ENCODE data around the gene RABEPK. TPM values are rescaled to one million over a fixed set of nuclear protein-coding genes. Genes with fewer than 3 reads are reported as not detected.
A peak's percentile ranks its signal among the peaks of the same experiment; 100 is the strongest.

RABEPK gene
- total and polyA plus RNA-seq, 10 of the 15 experiments (the other 5 are each of a cell fraction or from before 2014, with no cell fraction given), result 26.9 to 59.8 (median 39.4) TPM

GRCh38 chr9:125261501-125262293 is 61.4 kb downstream of the RABEPK start, which contains the start of gene GAPVD1 (continued):
- TF ChIP-seq HDAC2 (IDR thresholded peaks at IDR 0.05) (no peak), DPF2 (IDR thresholded peaks at IDR 0.05) (peak; percentile 78), RELB (IDR thresholded peaks at IDR 0.05; ENCODE audit: low read depth) (0 out of 2 replicates have a peak, but pooled peaks have one; percentile 64), ZNF622 (IDR thresholded peaks at IDR 0.05) (no peak), STAT3 (IDR thresholded peaks at IDR 0.05; ENCODE audit: low read depth, low read length) (0 out of 2 replicates have a peak, but pooled peaks have one; percentile 40), HDAC6 (IDR thresholded peaks at IDR 0.05; ENCODE audit: unreplicated experiment) (peak; percentile 23), SMAD5 (IDR thresholded peaks at IDR 0.05; ENCODE audit: low read depth) (peak; percentile 66), ESRRA (IDR thresholded peaks at IDR 0.05; ENCODE audit: low read length) (no peak), MEF2A (IDR thresholded peaks at IDR 0.05; ENCODE audit: insufficient read depth, low read depth, low read length) (no peak), ZNF384 (IDR thresholded peaks at IDR 0.05; ENCODE audit: borderline replicate concordance, low read depth, low read length) (no peak), CHD4 (IDR thresholded peaks at IDR 0.05) (no peak), CREB1 (IDR thresholded peaks at IDR 0.05; ENCODE audit: low read depth) (peak; percentile 45; the same call in 1 of the 2 replicates), MEF2B (IDR thresholded peaks at IDR 0.05; ENCODE audit: partially characterized antibody, poor library complexity, severe bottlenecking) (peak; percentile 32), ZNF592 (IDR thresholded peaks at IDR 0.05) (no peak), TAF1 (IDR thresholded peaks at IDR 0.05; ENCODE audit: borderline replicate concordance, low read depth, low read length) (peak; percentile 70; the same call in 1 of the 2 replicates), EP300 (IDR thresholded peaks at IDR 0.05; ENCODE audit: borderline replicate concordance in 1 of 2, control insufficient read depth in 1 of 2, low read depth in 2 of 2, low read length in 2 of 2) (no peak), ETV6 (conservative IDR thresholded peaks at IDR 0.05 in 1 of 2, IDR thresholded peaks at IDR 0.05 in 1 of 2; ENCODE audit: borderline replicate concordance in 1 of 2, low read depth in 1 of 2) (peak in 1 of 2 experiments; percentile 68; a peak in 1 of 4 replicates), HCFC1 (IDR thresholded peaks at IDR 0.05; ENCODE audit: low read length) (peak; percentile 96), TCF3 (IDR thresholded peaks at IDR 0.05; ENCODE audit: borderline replicate concordance, insufficient read depth, low read depth, low read length) (no peak), RB1 (IDR thresholded peaks at IDR 0.05; ENCODE audit: borderline replicate concordance) (no peak; the same call in 1 of the 2 replicates)
